Measurements from ENCODE around the gene MID1. TPM values are rescaled to one million over a fixed set of nuclear protein-coding genes. Genes with fewer than 3 reads are reported as not detected.

The MID1 gene
- total and polyA plus RNA-seq, 4 donors: 3.4 to 34.7 (median 19.0) TPM

- no peak overlapping the region for H3K27ac ChIP-seq (ENCODE audit: low read depth in 1 of 2, low read length in 2 of 2)
- H3K4me3 ChIP-seq (ENCODE audit: low read length in 2 of 2): no peak overlapping the region
- intact Hi-C loops (cut with DNase I): no loop called here
- H3K27me3 ChIP-seq (ENCODE audit: control insufficient read depth in 1 of 2, insufficient read depth in 2 of 2, low read length in 1 of 2): no peaks in the 10 kb centered on the region
- 70 to 73% methylated on average over 3 of the region's 3 CpGs for WGBS, 2 donors
- peaks cover 0 to 3% of the 10 kb centered on the region in 2 donors for H3K36me3 ChIP-seq (ENCODE audit: control insufficient read depth in 1 of 2, insufficient read depth in 2 of 2, low read length in 1 of 2)
- ATAC-seq (ENCODE audit: low FRiP score) (no peak), DNase-seq (no peak)
- H3K9me3 ChIP-seq (ENCODE audit: control insufficient read depth, low read length): no peaks in the 10 kb centered on the region
- no peaks in the 10 kb centered on the region for H3K4me1 ChIP-seq (ENCODE audit: control insufficient read depth in 1 of 2, insufficient read depth in 2 of 2, low read length in 2 of 2)
Measured at GRCh38 chrX:10564484-10564883, 55.9 kb downstream of the MID1 start.

DNA sequence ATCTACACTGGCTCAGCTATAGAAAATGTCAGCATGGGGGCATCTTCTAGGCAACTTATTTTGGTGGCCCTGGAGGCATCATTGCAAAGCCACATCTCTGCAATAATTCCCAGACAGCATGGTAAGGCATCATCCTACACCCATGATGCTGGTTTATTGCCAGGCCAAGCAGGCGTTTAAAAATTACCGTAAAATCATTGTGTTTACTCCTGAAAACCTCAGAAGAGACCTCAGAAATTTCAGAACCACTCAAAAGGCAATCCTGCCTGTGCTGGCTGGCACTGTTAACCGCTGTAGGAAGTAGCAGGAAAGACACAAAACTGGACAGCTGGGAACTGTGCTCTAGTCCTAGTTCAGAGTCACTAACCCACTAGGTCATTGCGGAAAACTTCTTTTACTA, 63.2 kb downstream of the MID1 start:
- intact Hi-C loops (cut with DNase I): no loop called here
- no peaks in the 10 kb centered on the region for H3K9me3 ChIP-seq (ENCODE audit: control insufficient read depth, low read length)
- no peak overlapping the region for H3K4me3 ChIP-seq (ENCODE audit: low read length in 2 of 2)
- no peaks in the 10 kb centered on the region for H3K27me3 ChIP-seq (ENCODE audit: control insufficient read depth in 1 of 2, insufficient read depth in 2 of 2, low read length in 1 of 2)
- H3K27ac ChIP-seq (ENCODE audit: low read depth in 1 of 2, low read length in 2 of 2): no peak overlapping the region
- ATAC-seq (ENCODE audit: low FRiP score) (no peak), DNase-seq (no peak)
- 81 to 85% methylated on average over 4 of the region's 4 CpGs for WGBS, 2 donors
- no peaks in the 10 kb centered on the region for H3K4me1 ChIP-seq (ENCODE audit: control insufficient read depth in 1 of 2, insufficient read depth in 2 of 2, low read length in 2 of 2)
- H3K36me3 ChIP-seq (ENCODE audit: control insufficient read depth in 1 of 2, insufficient read depth in 2 of 2, low read length in 1 of 2): no peaks in the 10 kb centered on the region

GRCh38 chrX:10556405-10556804, 64.0 kb downstream of the MID1 start:
- H3K9me3 ChIP-seq (ENCODE audit: control insufficient read depth, low read length): no peaks in the 10 kb centered on the region
- H3K27me3 ChIP-seq (ENCODE audit: control insufficient read depth in 1 of 2, insufficient read depth in 2 of 2, low read length in 1 of 2): no peaks in the 10 kb centered on the region
- no peaks in the 10 kb centered on the region for H3K36me3 ChIP-seq (ENCODE audit: control insufficient read depth in 1 of 2, insufficient read depth in 2 of 2, low read length in 1 of 2)
- intact Hi-C loops (cut with DNase I): no loop called here
- ATAC-seq (ENCODE audit: low FRiP score) (no peak), DNase-seq (no peak)
- H3K4me3 ChIP-seq (ENCODE audit: low read length in 2 of 2): no peak overlapping the region
- H3K4me1 ChIP-seq (ENCODE audit: control insufficient read depth in 1 of 2, insufficient read depth in 2 of 2, low read length in 2 of 2): no peaks in the 10 kb centered on the region
- H3K27ac ChIP-seq (ENCODE audit: low read depth in 1 of 2, low read length in 2 of 2): no peak overlapping the region
- 72 to 80% methylated on average over 5 of the region's 5 CpGs for WGBS, 2 donors

- 65 to 66% methylated on average over 4 of the region's 4 CpGs for WGBS, 2 donors
- no peaks in the 10 kb centered on the region for H3K4me1 ChIP-seq (ENCODE audit: control insufficient read depth in 1 of 2, insufficient read depth in 2 of 2, low read length in 2 of 2)
- DNase-seq (no peak), ATAC-seq (ENCODE audit: low FRiP score) (peak; percentile 11)
- H3K27me3 ChIP-seq (ENCODE audit: control insufficient read depth in 1 of 2, insufficient read depth in 2 of 2, low read length in 1 of 2): no peaks in the 10 kb centered on the region
- H3K36me3 ChIP-seq (ENCODE audit: control insufficient read depth in 1 of 2, insufficient read depth in 2 of 2, low read length in 1 of 2): no peaks in the 10 kb centered on the region
- no peaks in the 10 kb centered on the region for H3K9me3 ChIP-seq (ENCODE audit: control insufficient read depth, low read length)
- no peak overlapping the region for H3K4me3 ChIP-seq (ENCODE audit: low read length in 2 of 2)
- H3K27ac ChIP-seq (ENCODE audit: low read depth in 1 of 2, low read length in 2 of 2): no peak overlapping the region
- intact Hi-C loops (cut with DNase I): no loop called here
Measured at GRCh38 chrX:10555846-10556245, 64.5 kb downstream of the MID1 start.

DNA sequence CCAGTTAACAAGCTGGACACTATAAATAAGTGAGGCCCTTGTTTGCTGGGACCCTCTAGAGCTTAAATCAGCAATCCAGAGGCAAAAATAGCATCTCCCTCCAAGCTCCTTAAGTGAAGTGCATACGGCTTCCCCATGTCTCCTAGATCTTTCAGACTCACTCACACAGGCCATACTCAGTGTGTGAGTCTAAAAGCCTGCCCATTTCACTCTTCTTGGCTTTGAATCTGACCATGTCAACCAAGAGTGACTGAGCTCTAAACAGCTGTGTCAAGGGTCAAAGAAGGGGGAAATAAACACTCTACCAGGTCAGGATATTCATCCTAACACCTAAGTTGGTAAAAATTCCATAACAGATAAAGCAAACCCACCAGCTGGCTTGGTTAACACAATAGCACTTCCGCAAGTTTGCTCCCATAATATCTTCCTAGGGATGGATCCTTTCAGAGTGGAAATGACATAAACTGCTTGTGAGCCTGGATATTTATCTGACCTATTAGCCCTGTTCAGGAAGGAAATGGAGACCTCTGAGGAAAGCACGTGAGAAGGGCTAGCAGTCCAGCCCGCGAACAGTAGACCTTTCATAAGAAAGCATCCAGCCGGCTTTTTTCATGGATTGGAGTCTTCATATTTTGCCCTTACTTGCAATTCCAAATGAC, 65.6 kb downstream of the MID1 start:
- no peak overlapping the region for H3K4me3 ChIP-seq (ENCODE audit: low read length in 2 of 2)
- 76 to 77% methylated on average over 6 of the region's 6 CpGs for WGBS, 2 donors
- H3K27me3 ChIP-seq (ENCODE audit: control insufficient read depth in 1 of 2, insufficient read depth in 2 of 2, low read length in 1 of 2): no peaks in the 10 kb centered on the region
- ATAC-seq (ENCODE audit: low FRiP score) (peak; percentile 15), DNase-seq (no peak)
- H3K36me3 ChIP-seq (ENCODE audit: control insufficient read depth in 1 of 2, insufficient read depth in 2 of 2, low read length in 1 of 2): no peaks in the 10 kb centered on the region
- H3K4me1 ChIP-seq (ENCODE audit: control insufficient read depth in 1 of 2, insufficient read depth in 2 of 2, low read length in 2 of 2): no peaks in the 10 kb centered on the region
- no peaks in the 10 kb centered on the region for H3K9me3 ChIP-seq (ENCODE audit: control insufficient read depth, low read length)
- intact Hi-C loops (cut with DNase I): no loop called here
- no peak overlapping the region for H3K27ac ChIP-seq (ENCODE audit: low read depth in 1 of 2, low read length in 2 of 2)

DNA sequence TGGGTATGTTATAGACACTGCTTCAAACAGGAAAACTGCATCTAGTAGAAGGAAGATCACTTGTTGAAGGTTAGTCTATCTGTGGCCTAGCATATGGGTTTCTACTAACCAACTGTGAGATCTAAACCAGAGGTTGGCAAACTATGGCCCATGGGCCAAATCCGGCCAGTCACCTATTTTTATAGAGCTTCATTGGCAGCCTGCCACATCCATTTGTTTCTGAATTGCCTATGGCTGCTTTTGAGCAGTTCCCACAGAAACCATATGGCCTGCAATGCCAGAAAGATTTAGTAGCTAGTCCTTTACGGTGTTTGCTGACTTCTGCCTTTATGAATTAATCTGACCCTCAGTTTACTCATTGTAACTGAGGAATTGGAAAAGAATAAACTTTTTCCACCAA, 71.1 kb downstream of the MID1 start:
- H3K4me3 ChIP-seq (ENCODE audit: low read length in 2 of 2): no peak overlapping the region
- H3K27ac ChIP-seq (ENCODE audit: low read depth in 1 of 2, low read length in 2 of 2): no peak overlapping the region
- H3K27me3 ChIP-seq (ENCODE audit: control insufficient read depth in 1 of 2, insufficient read depth in 2 of 2, low read length in 1 of 2): no peaks in the 10 kb centered on the region
- intact Hi-C loops (cut with DNase I): no loop called here
- H3K36me3 ChIP-seq (ENCODE audit: control insufficient read depth in 1 of 2, insufficient read depth in 2 of 2, low read length in 1 of 2): no peaks in the 10 kb centered on the region
- 33 to 34% methylated on average over 2 of the region's 2 CpGs for WGBS, 2 donors
- ATAC-seq (ENCODE audit: low FRiP score): no peak
- DNase-seq: no peak
- H3K4me1 ChIP-seq (ENCODE audit: control insufficient read depth in 1 of 2, insufficient read depth in 2 of 2, low read length in 2 of 2): no peaks in the 10 kb centered on the region
- no peaks in the 10 kb centered on the region for H3K9me3 ChIP-seq (ENCODE audit: control insufficient read depth, low read length)

DNA sequence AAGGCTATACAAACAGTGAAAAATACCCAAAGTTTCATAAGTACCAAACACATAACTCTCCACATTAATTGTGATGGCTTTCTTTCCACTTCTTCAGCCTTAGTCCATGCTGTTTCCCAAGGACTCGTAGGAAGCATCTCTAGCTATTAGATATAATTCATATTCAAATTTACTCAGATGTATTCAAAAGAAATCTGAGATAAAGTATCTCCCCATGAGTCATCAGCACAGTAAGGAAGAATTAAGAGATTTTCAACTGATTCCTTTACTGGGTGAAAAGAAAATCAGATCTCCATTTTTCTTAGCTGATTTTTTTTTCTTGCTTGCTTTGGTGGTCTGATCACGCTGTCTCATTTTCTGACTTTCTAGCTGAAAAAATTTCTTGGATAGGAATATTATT, 71.7 kb downstream of the MID1 start:
- Histone ChIP-seq H3K27ac (ENCODE audit: low read depth in 1 of 2, low read length in 2 of 2) (no peak overlapping the region), H3K27me3 (ENCODE audit: control insufficient read depth in 1 of 2, insufficient read depth in 2 of 2, low read length in 1 of 2) (no peaks in the 10 kb centered on the region), H3K4me3 (ENCODE audit: low read length in 2 of 2) (no peak overlapping the region), H3K4me1 (ENCODE audit: control insufficient read depth in 1 of 2, insufficient read depth in 2 of 2, low read length in 2 of 2) (no peaks in the 10 kb centered on the region), H3K36me3 (ENCODE audit: control insufficient read depth in 1 of 2, insufficient read depth in 2 of 2, low read length in 1 of 2) (no peaks in the 10 kb centered on the region), H3K9me3 (ENCODE audit: control insufficient read depth, low read length) (no peaks in the 10 kb centered on the region)
- DNase-seq: no peak
- no peak for ATAC-seq (ENCODE audit: low FRiP score)
- intact Hi-C loops (cut with DNase I): no loop called here
- WGBS, 2 donors: 44 to 70% methylated on average over 2 of the region's 2 CpGs

GRCh38 chrX:10545882-10546281, 74.5 kb downstream of the MID1 start:
- Histone ChIP-seq H3K4me1 (ENCODE audit: control insufficient read depth in 1 of 2, insufficient read depth in 2 of 2, low read length in 2 of 2) (no peaks in the 10 kb centered on the region), H3K4me3 (ENCODE audit: low read length in 2 of 2) (no peak overlapping the region), H3K36me3 (ENCODE audit: control insufficient read depth in 1 of 2, insufficient read depth in 2 of 2, low read length in 1 of 2) (no peaks in the 10 kb centered on the region), H3K27ac (ENCODE audit: low read depth in 1 of 2, low read length in 2 of 2) (no peak overlapping the region), H3K9me3 (ENCODE audit: control insufficient read depth, low read length) (no peaks in the 10 kb centered on the region), H3K27me3 (ENCODE audit: control insufficient read depth in 1 of 2, insufficient read depth in 2 of 2, low read length in 1 of 2) (no peaks in the 10 kb centered on the region)
- 8 to 35% methylated on average over 1 of the region's 1 CpG for whole genome bisulfite sequencing, 2 donors
- DNase-seq (no peak), ATAC-seq (ENCODE audit: low FRiP score) (no peak)
- intact Hi-C loops (cut with DNase I): no loop called here

DNA sequence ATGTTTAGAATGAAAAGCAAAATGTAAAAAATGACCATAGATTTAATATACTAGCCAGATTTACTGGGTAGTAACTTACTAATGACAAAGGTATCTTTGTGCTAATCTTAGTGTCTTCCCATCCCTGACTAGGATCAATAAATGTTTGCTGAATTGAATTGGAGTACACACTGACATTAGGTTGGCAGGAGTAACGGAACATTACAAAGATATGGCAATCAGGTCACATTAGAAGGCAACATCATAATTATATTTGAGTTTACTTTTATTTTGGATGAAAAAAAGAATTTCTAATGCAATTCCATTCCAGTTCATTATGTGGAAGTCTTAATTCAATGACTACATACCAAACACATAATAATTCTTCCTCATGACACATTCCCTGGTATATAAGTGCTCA, 77.8 kb downstream of the MID1 start:
- H3K9me3 ChIP-seq (ENCODE audit: control insufficient read depth, low read length): no peaks in the 10 kb centered on the region
- no peak overlapping the region for H3K27ac ChIP-seq (ENCODE audit: low read depth in 1 of 2, low read length in 2 of 2)
- H3K4me3 ChIP-seq (ENCODE audit: low read length in 2 of 2): no peak overlapping the region
- ATAC-seq (ENCODE audit: low FRiP score) (no peak), DNase-seq (no peak)
- H3K36me3 ChIP-seq (ENCODE audit: control insufficient read depth in 1 of 2, insufficient read depth in 2 of 2, low read length in 1 of 2): no peaks in the 10 kb centered on the region
- intact Hi-C loops (cut with DNase I): no loop called here
- WGBS, 2 donors: 88 to 91% methylated on average over 1 of the region's 1 CpG
- H3K4me1 ChIP-seq (ENCODE audit: control insufficient read depth in 1 of 2, insufficient read depth in 2 of 2, low read length in 2 of 2): no peaks in the 10 kb centered on the region
- H3K27me3 ChIP-seq (ENCODE audit: control insufficient read depth in 1 of 2, insufficient read depth in 2 of 2, low read length in 1 of 2): no peaks in the 10 kb centered on the region

All from aorta (tissue), 5 donors.